H1 (cell line): Measurements from ENCODE around the gene MAPRE2. TPM values are rescaled to one million over a fixed set of nuclear protein-coding genes. Genes with fewer than 3 reads are reported as not detected.

Experiments
- CTCF ChIA-PET: fragments of 300-600 bp; sonication (Branson Sonifier 250); formaldehyde crosslinking; loops from one replicate; lab custom pipeline; 2021; ENCODE audit not compliant: partially characterized antibody; lab: Charles Lee
- POLR2A ChIA-PET: fragments of 300-600 bp; sonication (Branson Sonifier 250); formaldehyde crosslinking; loops from one replicate; lab custom pipeline; 2021; ENCODE audit warnings: inconsistent platforms; ENCODE audit not compliant: partially characterized antibody; lab: Charles Lee
- DNase-seq, 2 experiments: peaks; one replicate each; pipeline versions ENCODE4 v3.0.0 to v3.0.0-alpha.2; 2010 to 2022; ENCODE audit warnings: low spot score in 2 of 2, low read depth in 1 of 2, mixed read lengths in 1 of 2
- FAIRE-seq: peaks from 2 replicates; lab custom pipeline; 2011; peaks lifted over from hg19 to GRCh38; lab: Jason Lieb, UNC
- H2AFZ ChIP-seq: 2 replicates; pipeline ENCODE4 v1.8.1; 2012; ENCODE audit warnings: low read length, inconsistent platforms
- H2AK5ac ChIP-seq: 2 replicates; pipeline ENCODE4 v1.6.1; 2013; ENCODE audit warnings: low read depth, low read length
- H2BK120ac ChIP-seq: replicated peaks from 2 replicates; pipeline ENCODE3; 2013; ENCODE audit warnings: low read depth, low read length, inconsistent platforms
- H2BK12ac ChIP-seq: 2 replicates; pipeline ENCODE4 v1.6.1; 2013; ENCODE audit warnings: low read depth, low read length
- H2BK15ac ChIP-seq: 2 replicates; pipeline ENCODE4 v1.6.1; 2013; ENCODE audit warnings: low read length
- H2BK20ac ChIP-seq: 2 replicates; pipeline ENCODE4 v1.6.1; 2013; ENCODE audit warnings: low read length
- H2BK5ac ChIP-seq: 2 replicates; pipeline ENCODE4 v1.6.1; 2013; ENCODE audit warnings: low read depth, low read length
- H3K14ac ChIP-seq: 2 replicates; pipeline ENCODE4 v1.6.1; 2013; ENCODE audit warnings: inconsistent platforms; ENCODE audit not compliant: insufficient read length
- H3K18ac ChIP-seq: 2 replicates; pipeline ENCODE4 v1.6.1; 2013; ENCODE audit warnings: low read length; ENCODE audit errors: extremely low read depth
- H3K23ac ChIP-seq: 2 replicates; pipeline ENCODE4 v1.6.1; 2013; ENCODE audit warnings: inconsistent platforms; ENCODE audit not compliant: insufficient read length
- H3K23me2 ChIP-seq: 2 replicates; pipeline ENCODE4 v1.6.1; 2013; ENCODE audit warnings: low read depth, low read length
- H3K27ac ChIP-seq: 2 replicates; pipeline ENCODE4 v1.6.1; 2011; ENCODE audit warnings: low read depth, low read length, inconsistent platforms
- H3K27me3 ChIP-seq, 4 experiments: replicated peaks in 1 of 4; 1 replicate in 1 of 4; 2 replicates in 3 of 4; pipeline versions ENCODE4 v1.6.1 to v1.8.1; 2011 to 2013; ENCODE audit warnings: low read length in 3 of 4, mild to moderate bottlenecking in 3 of 4, inconsistent platforms in 2 of 4, mixed read lengths in 2 of 4, moderate library complexity in 1 of 4; ENCODE audit not compliant: control insufficient read depth in 3 of 4, insufficient read depth in 3 of 4; ENCODE audit errors: extremely low read depth in 1 of 4
- H3K36me3 ChIP-seq, 4 experiments: 2 replicates each; pipeline versions ENCODE4 v1.6.1 to v1.8.1; 2011 to 2013; ENCODE audit warnings: mild to moderate bottlenecking in 4 of 4, low read length in 3 of 4, moderate library complexity in 2 of 4, control low read depth in 1 of 4, inconsistent platforms in 1 of 4; ENCODE audit not compliant: insufficient read depth in 4 of 4, control insufficient read depth in 2 of 4
- H3K4ac ChIP-seq: replicated peaks from 2 replicates; pipeline ENCODE3; 2013; ENCODE audit warnings: low read length, low read depth, mixed read lengths, inconsistent platforms; ENCODE audit not compliant: insufficient read length
- H3K4me1 ChIP-seq, 4 experiments: replicated peaks in 1 of 4; 1 replicate in 1 of 4; 2 replicates in 3 of 4; pipeline versions ENCODE4 v1.6.1 to v1.8.1; 2011 to 2013; ENCODE audit warnings: low read length in 3 of 4, inconsistent platforms in 2 of 4, mixed read lengths in 1 of 4; ENCODE audit not compliant: insufficient read depth in 4 of 4, control insufficient read depth in 3 of 4
- H3K4me2 ChIP-seq, 2 experiments: 2 replicates each; pipeline versions ENCODE4 v1.6.1 to v1.8.1; 2011 to 2013; ENCODE audit warnings: low read depth in 2 of 2, low read length in 2 of 2, control low read depth in 1 of 2, inconsistent platforms in 1 of 2, mild to moderate bottlenecking in 1 of 2; ENCODE audit not compliant: insufficient read depth in 1 of 2
- H3K4me3 ChIP-seq, 4 experiments: fragments of 200-600, 300-600 bp in 1 of 4; sonication (generic), shearing (Covaris generic), sonication (Bioruptor Twin) in 1 of 4; 2 replicates each; pipeline versions ENCODE4 v1.5.1 to v1.8.1; 2011 to 2016; ENCODE audit warnings: low read length in 4 of 4, low read depth in 3 of 4, control low read depth in 2 of 4, inconsistent platforms in 2 of 4, mild to moderate bottlenecking in 2 of 4, mixed read lengths in 1 of 4, moderate library complexity in 1 of 4; ENCODE audit not compliant: insufficient read depth in 2 of 4; ENCODE audit errors: extremely low read depth in 1 of 4
- H3K56ac ChIP-seq: replicated peaks from 2 replicates; pipeline ENCODE3; 2013; ENCODE audit warnings: low read depth, mild to moderate bottlenecking, mixed read lengths, low read length, inconsistent platforms; ENCODE audit not compliant: insufficient read length
- H3K79me1 ChIP-seq: 2 replicates; pipeline ENCODE4 v1.6.1; 2013; ENCODE audit warnings: low read depth, low read length, control low read depth
- H3K79me2 ChIP-seq, 2 experiments: 2 replicates each; pipeline versions ENCODE4 v1.6.1 to v1.8.1; 2012 to 2013; ENCODE audit warnings: low read length in 2 of 2, mild to moderate bottlenecking in 2 of 2, inconsistent platforms in 1 of 2; ENCODE audit not compliant: insufficient read depth in 2 of 2, control insufficient read depth in 1 of 2
- H3K9ac ChIP-seq, 4 experiments: replicated peaks in 1 of 4; 1 replicate in 1 of 4; 2 replicates in 3 of 4; pipeline versions ENCODE4 v1.6.1 to v1.8.1; 2011 to 2013; ENCODE audit warnings: low read depth in 3 of 4, low read length in 3 of 4, control low read depth in 2 of 4, mild to moderate bottlenecking in 2 of 4, moderate library complexity in 2 of 4, inconsistent platforms in 1 of 4; ENCODE audit errors: extremely low read depth in 1 of 4
- H3K9me3 ChIP-seq, 2 experiments: 2 replicates each; pipeline versions ENCODE4 v1.6.1 to v1.8.1; 2012 to 2013; ENCODE audit warnings: mild to moderate bottlenecking in 2 of 2, moderate library complexity in 2 of 2, control low read depth in 1 of 2, inconsistent platforms in 1 of 2, low read depth in 1 of 2, low read length in 1 of 2, mixed read lengths in 1 of 2; ENCODE audit not compliant: insufficient read depth in 2 of 2
- H4K20me1 ChIP-seq, 2 experiments: replicated peaks in 1 of 2; 2 replicates each; pipeline versions ENCODE3 to v1.8.1; 2011 to 2013; ENCODE audit warnings: inconsistent platforms in 2 of 2, low read length in 2 of 2, mild to moderate bottlenecking in 1 of 2; ENCODE audit not compliant: insufficient read depth in 2 of 2, control insufficient read depth in 1 of 2
- H4K5ac ChIP-seq: 2 replicates; pipeline ENCODE4 v1.6.1; 2013; ENCODE audit warnings: low read length, low read depth, mixed read lengths, inconsistent platforms; ENCODE audit not compliant: insufficient read length
- H4K8ac ChIP-seq: 2 replicates; pipeline ENCODE4 v1.8.0; 2013; ENCODE audit warnings: mild to moderate bottlenecking, moderate library complexity, low read length, inconsistent platforms; ENCODE audit not compliant: insufficient read depth; ENCODE audit errors: extremely low read depth
- H4K91ac ChIP-seq: replicated peaks from 2 replicates; pipeline ENCODE3; 2013; ENCODE audit warnings: low read length, mixed read lengths, inconsistent platforms; ENCODE audit not compliant: insufficient read length
- CBX5 ChIP-seq: fragments of 300-800, 300-1000 bp; sonication (generic); IDR thresholded peaks from 2 replicates; pipeline ENCODE4 v1.7.1; 2016; ENCODE audit warnings: antibody characterized with exemption, low read length, low read depth
- KDM1A ChIP-seq: fragments of 200-600, 300-600 bp; sonication (generic); IDR thresholded peaks from 2 replicates; pipeline ENCODE4 v1.7.1; 2016; ENCODE audit warnings: mild to moderate bottlenecking, low read length, borderline replicate concordance
- KDM4A ChIP-seq: IDR thresholded peaks from one replicate; pipeline ENCODE4 v1.7.1; 2012; ENCODE audit warnings: low read depth, mild to moderate bottlenecking, moderate library complexity, low read length, inconsistent platforms; ENCODE audit not compliant: severe bottlenecking
- POLR2AphosphoS5 ChIP-seq: IDR thresholded peaks from 2 replicates; pipeline ENCODE4 v1.6.1; 2011; ENCODE audit warnings: low read depth, low read length
- SIRT6 ChIP-seq: IDR thresholded peaks from one replicate; pipeline ENCODE4 v1.7.1; 2012; ENCODE audit warnings: low read length, inconsistent platforms
- SP4 ChIP-seq: IDR thresholded peaks from 2 replicates; pipeline ENCODE4 v1.6.1; 2012; ENCODE audit warnings: low read length, inconsistent platforms
- WGBS, 2 experiments: shearing (Covaris generic) in 1 of 2; methylation state at CpG; one replicate each; pipeline versions ENCODE4 v1.1.6 to v1.1.7; 2013 to 2015; ENCODE audit warnings: low lambda C conversion rate in 2 of 2, mixed read lengths in 2 of 2, inconsistent platforms in 1 of 2, low coverage in 1 of 2, missing lambda C conversion rate in 1 of 2; ENCODE audit not compliant: insufficient replicate concordance in 2 of 2, insufficient coverage in 1 of 2, insufficient read length in 1 of 2; ENCODE audit errors: extremely low coverage in 1 of 2, missing lambda C conversion rate in 1 of 2; 5-methylcytosine and 5-hydroxymethylcytosine counted together
- polyA plus RNA-seq, 7 experiments: library from polyadenylated mRNA; depleted of rRNA in 3 of 7; stranded (reverse) in 5 of 7; unstranded in 2 of 7; fragments of >200 nt in 5 of 7; fragments of 200-250 nt in 2 of 7; gene quantifications; 1 replicate in 5 of 7; 2 replicates in 1 of 7; 4 replicates in 1 of 7; pipeline versions ENCODE4 v1.2.1 to v1.2.3, GENCODE V29; 2011 to 2013; ENCODE audit warnings: missing spikeins in 2 of 7, mixed read lengths in 2 of 7
- total RNA-seq: library from RNA; stranded (reverse); fragmentation: NEBNext Ultra II Directional; extraction: Animal tissue kit (Norgen Biotek cat#: 25700); gene quantifications from 2 replicates; pipeline ENCODE4 v1.2.1, GENCODE V29; 2021
- TF ChIP-seq, protein P1 (sequence below): IDR thresholded peaks from 2 replicates; pipeline ENCODE4 v1.6.1; 2011; ENCODE audit warnings: low read depth, mild to moderate bottlenecking, low read length; ENCODE audit not compliant: insufficient read depth
- TF ChIP-seq, protein P2 (sequence below): IDR thresholded peaks from 2 replicates; pipeline ENCODE4 v1.6.1; 2012; ENCODE audit warnings: inconsistent platforms
- TF ChIP-seq, protein P3 (sequence below): IDR thresholded peaks from 2 replicates; pipeline ENCODE4 v1.6.1; 2012; ENCODE audit warnings: low read length, inconsistent platforms

MAPRE2 gene
- total and polyA plus RNA-seq, 2 of the 8 experiments (the other 6 are each of a cell fraction or from before 2014, with no cell fraction given) = 32.6 to 33.1 TPM

DNA sequence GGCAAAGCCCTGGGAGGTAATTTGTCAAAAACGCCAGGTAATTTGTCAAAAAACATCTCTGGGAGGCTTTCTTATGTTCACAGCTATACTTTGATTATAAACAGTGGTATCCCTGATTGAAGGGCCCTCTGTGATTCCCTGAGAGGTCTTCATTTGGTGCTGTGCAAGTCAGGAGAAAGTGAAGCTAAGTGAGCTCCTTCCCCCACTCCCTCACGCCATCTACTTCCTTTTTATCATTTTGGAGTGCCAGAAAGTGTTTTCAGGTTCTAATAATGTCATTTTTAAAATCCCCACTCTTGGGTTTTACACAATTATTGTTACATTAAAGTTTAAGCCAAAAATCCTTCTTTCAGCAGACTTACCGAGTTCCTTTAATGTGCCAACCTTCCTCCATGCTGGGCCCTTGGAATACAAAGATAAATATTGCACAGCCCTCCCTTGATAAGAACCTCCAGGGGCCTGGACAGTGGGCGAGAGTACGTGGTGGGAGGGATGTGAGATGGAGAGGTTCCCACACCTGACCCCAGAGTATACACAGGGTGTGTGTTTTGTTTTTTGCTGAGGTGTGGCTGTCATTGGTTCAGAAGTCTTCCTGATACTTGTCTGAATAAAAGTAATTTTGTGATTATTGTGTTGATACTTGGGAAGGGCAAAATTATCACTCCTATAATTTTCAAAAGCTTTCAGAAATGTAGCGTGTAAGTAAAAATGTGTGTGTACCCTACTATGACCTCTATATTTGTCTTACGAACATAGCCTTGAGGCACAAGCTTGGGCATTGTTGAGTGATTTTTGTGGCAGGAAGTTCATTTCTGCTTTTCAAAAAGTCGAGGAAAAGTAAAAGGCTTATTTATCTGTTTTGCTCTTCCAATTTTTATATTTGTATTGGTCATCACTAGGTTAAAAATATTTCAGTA is 8.2 kb downstream of the MAPRE2 start:
- WGBS, 2 experiments = 83% methylated on average over 8 of the region's 8 CpGs; no CpG with 5 or more reads in 1 of the 2 experiments
- Histone ChIP-seq H3K23me2 (no peaks in the 10 kb centered on the region), H2BK15ac (no peak overlapping the region), H3K4me3 (no peak overlapping the region), H4K20me1 (peaks cover 5% of the 10 kb centered on the region in 2 experiments), H3K18ac (no peak overlapping the region), H3K14ac (no peak overlapping the region), H2BK12ac (no peak overlapping the region), H4K8ac (no peak overlapping the region), H4K5ac (no peak overlapping the region), H2AK5ac (no peak overlapping the region), H3K27ac (no peak overlapping the region), H2BK5ac (no peak overlapping the region), H3K9ac (no peak overlapping the region; a peak in 1 of 7 replicates), H3K56ac (no peak overlapping the region), H3K23ac (no peak overlapping the region), H3K27me3 (no peaks in the 10 kb centered on the region), H4K91ac (no peak overlapping the region), H2BK120ac (no peak overlapping the region), H3K79me1 (peaks cover 4% of the 10 kb centered on the region; the same call in 1 of the 2 replicates), H2AFZ (no peak overlapping the region), H3K4me2 (no peak overlapping the region), H3K4ac (no peak overlapping the region), H2BK20ac (no peak overlapping the region), H3K79me2 (peaks cover 2 to 72% of the 10 kb centered on the region in 2 experiments; a peak in 3 of 4 replicates), H3K9me3 (no peaks in the 10 kb centered on the region), H3K36me3 (0 out of 8 replicates have a peak, but pooled peaks cover 0 to 2% (median 0%) of the 10 kb centered on the region in 4 experiments), H3K4me1 (peaks cover 0 to 14% (median 6%) of the 10 kb centered on the region in 4 experiments; a peak in 4 of 7 replicates)
- POLR2A ChIA-PET = no interaction called here
- no peak for DNase-seq
- no peak for FAIRE-seq
- CTCF ChIA-PET = no interaction called here
- TF ChIP-seq SP4 (no peak), CBX5 (no peak), KDM1A (no peak), KDM4A (no peak), POLR2AphosphoS5 (no peak), SIRT6 (no peak)
- TF ChIP-seq, protein P1, sequence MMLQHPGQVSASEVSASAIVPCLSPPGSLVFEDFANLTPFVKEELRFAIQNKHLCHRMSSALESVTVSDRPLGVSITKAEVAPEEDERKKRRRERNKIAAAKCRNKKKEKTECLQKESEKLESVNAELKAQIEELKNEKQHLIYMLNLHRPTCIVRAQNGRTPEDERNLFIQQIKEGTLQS = no peak
- TF ChIP-seq, protein P2, sequence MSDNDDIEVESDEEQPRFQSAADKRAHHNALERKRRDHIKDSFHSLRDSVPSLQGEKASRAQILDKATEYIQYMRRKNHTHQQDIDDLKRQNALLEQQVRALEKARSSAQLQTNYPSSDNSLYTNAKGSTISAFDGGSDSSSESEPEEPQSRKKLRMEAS = no peak
- TF ChIP-seq, protein P3, sequence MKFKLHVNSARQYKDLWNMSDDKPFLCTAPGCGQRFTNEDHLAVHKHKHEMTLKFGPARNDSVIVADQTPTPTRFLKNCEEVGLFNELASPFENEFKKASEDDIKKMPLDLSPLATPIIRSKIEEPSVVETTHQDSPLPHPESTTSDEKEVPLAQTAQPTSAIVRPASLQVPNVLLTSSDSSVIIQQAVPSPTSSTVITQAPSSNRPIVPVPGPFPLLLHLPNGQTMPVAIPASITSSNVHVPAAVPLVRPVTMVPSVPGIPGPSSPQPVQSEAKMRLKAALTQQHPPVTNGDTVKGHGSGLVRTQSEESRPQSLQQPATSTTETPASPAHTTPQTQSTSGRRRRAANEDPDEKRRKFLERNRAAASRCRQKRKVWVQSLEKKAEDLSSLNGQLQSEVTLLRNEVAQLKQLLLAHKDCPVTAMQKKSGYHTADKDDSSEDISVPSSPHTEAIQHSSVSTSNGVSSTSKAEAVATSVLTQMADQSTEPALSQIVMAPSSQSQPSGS = no peak
